Keratinocyte (primary cell): ENCODE data around the gene RIPK3. TPM values are rescaled to one million over a fixed set of nuclear protein-coding genes. Genes with fewer than 3 reads are reported as not detected.

Source experiments
- DNase-seq: peaks from one replicate; pipeline ENCODE4 v3.0.0-alpha.2; 2011; ENCODE audit warnings: low read depth, missing footprints, low spot score
- FAIRE-seq: peaks from 2 replicates; lab custom pipeline; 2011; peaks lifted over from hg19 to GRCh38; lab: Jason Lieb, UNC
- H2AFZ ChIP-seq: 2 replicates; pipeline ENCODE4 v1.6.0; 2012; ENCODE audit warnings: low read length, control low read depth, inconsistent platforms; ENCODE audit not compliant: control insufficient read depth
- H3K27ac ChIP-seq: 2 replicates; pipeline ENCODE4 v1.5.1; 2011; ENCODE audit warnings: low read length; ENCODE audit not compliant: control insufficient read depth, insufficient read depth
- H3K27me3 ChIP-seq: 3 replicates; pipeline ENCODE4 v1.6.0; 2011; ENCODE audit warnings: low read length; ENCODE audit not compliant: control insufficient read depth, insufficient read depth; ENCODE audit errors: extremely low read depth
- H3K36me3 ChIP-seq, 2 experiments: 2 replicates in 1 of 2; 3 replicates in 1 of 2; pipeline ENCODE4 v1.5.1; 2011; ENCODE audit warnings: low read length in 2 of 2, mild to moderate bottlenecking in 1 of 2; ENCODE audit not compliant: control insufficient read depth in 2 of 2, insufficient read depth in 2 of 2; ENCODE audit errors: extremely low read depth in 1 of 2
- H3K4me1 ChIP-seq: 3 replicates; pipeline ENCODE4 v1.5.1; 2011; ENCODE audit warnings: low read length; ENCODE audit not compliant: control insufficient read depth, insufficient read depth; ENCODE audit errors: extremely low read depth
- H3K4me2 ChIP-seq: 3 replicates; pipeline ENCODE4 v1.6.0; 2011; ENCODE audit warnings: low read depth, low read length; ENCODE audit not compliant: control insufficient read depth, insufficient read depth; ENCODE audit errors: extremely low read depth
- H3K4me3 ChIP-seq, 3 experiments: fragments of 200-600 bp in 1 of 3; sonication (generic) in 1 of 3; 2 replicates in 2 of 3; 3 replicates in 1 of 3; pipeline ENCODE4 v1.5.1; 2011 to 2016; ENCODE audit warnings: low read length in 3 of 3, mild to moderate bottlenecking in 3 of 3, control low read depth in 2 of 3, inconsistent platforms in 1 of 3, low read depth in 1 of 3, mixed read lengths in 1 of 3, mixed run types in 1 of 3, moderate library complexity in 1 of 3; ENCODE audit not compliant: control insufficient read depth in 2 of 3, insufficient read depth in 2 of 3; ENCODE audit errors: extremely low read depth in 1 of 3
- H3K79me2 ChIP-seq: 2 replicates; pipeline ENCODE4 v1.6.0; 2012; ENCODE audit warnings: low read length; ENCODE audit not compliant: control insufficient read depth, insufficient read depth
- H3K9ac ChIP-seq: 3 replicates; pipeline ENCODE4 v1.6.0; 2011; ENCODE audit warnings: low read length; ENCODE audit not compliant: control insufficient read depth, insufficient read depth; ENCODE audit errors: extremely low read depth
- H3K9me1 ChIP-seq: 3 replicates; pipeline ENCODE4 v1.6.0; 2011; ENCODE audit warnings: low read length; ENCODE audit not compliant: control insufficient read depth, insufficient read depth; ENCODE audit errors: extremely low read depth
- H3K9me3 ChIP-seq: 2 replicates; pipeline ENCODE4 v1.5.1; 2012; ENCODE audit warnings: low read depth, low read length; ENCODE audit not compliant: control insufficient read depth
- H4K20me1 ChIP-seq: 3 replicates; pipeline ENCODE4 v1.6.0; 2011; ENCODE audit warnings: low read length; ENCODE audit not compliant: control insufficient read depth, insufficient read depth; ENCODE audit errors: extremely low read depth
- CTCF ChIP-seq, 3 experiments: IDR thresholded peaks in 1 of 3; conservative IDR thresholded peaks in 1 of 3; optimal IDR thresholded peaks in 1 of 3; 2 replicates in 2 of 3; 3 replicates in 1 of 3; pipeline versions ENCODE3 to v1.5.1; 2011; ENCODE audit warnings: low read length in 3 of 3, mild to moderate bottlenecking in 3 of 3, moderate library complexity in 2 of 3, control low read depth in 1 of 3, inconsistent platforms in 1 of 3; ENCODE audit not compliant: insufficient read depth in 2 of 3; ENCODE audit errors: extremely low read depth in 1 of 3
- EZH2 ChIP-seq: IDR thresholded peaks from one replicate; pipeline ENCODE4 v1.6.1; 2012; ENCODE audit warnings: inconsistent platforms, mild to moderate bottlenecking, low read length, moderate library complexity
- dilution Hi-C: fragments of 300-500 bp; cut with MboI; formaldehyde crosslinking; loops from one replicate; pipeline ENCODE4 v1.7.0; 2020; ENCODE audit warnings: low sequenced_read_pairs; ENCODE audit not compliant: extremely low pct_ligation_motif_present
- polyA plus RNA-seq, 5 experiments: library from polyadenylated mRNA; depleted of rRNA in 3 of 5; stranded (reverse) in 3 of 5; stranded (forward) in 1 of 5; unstranded in 1 of 5; fragments of >200 nt; gene quantifications; 1 replicate in 1 of 5; 2 replicates in 3 of 5; 3 replicates in 1 of 5; pipeline versions ENCODE4 v1.2.1 to v1.2.3, GENCODE V29; 2011 to 2012; ENCODE audit warnings: missing spikeins in 2 of 5, low read depth in 1 of 5, low replicate concordance in 1 of 5

Gene RIPK3
- polyA plus RNA-seq, 1 donor (not counting 4 experiments of a cell fraction or from before 2014, with no cell fraction given), result 8.0 TPM

GRCh38 chr14:24347134-24347533 is 7.3 kb upstream of the RIPK3 start:
- Histone ChIP-seq H3K36me3 (no peaks in the 10 kb centered on the region), H2AFZ (no peak overlapping the region), H3K9me3 (no peaks in the 10 kb centered on the region), H3K27ac (no peak overlapping the region), H3K9ac (no peak overlapping the region), H4K20me1 (no peaks in the 10 kb centered on the region), H3K27me3 (no peaks in the 10 kb centered on the region), H3K9me1 (no peaks in the 10 kb centered on the region), H3K4me2 (no peak overlapping the region), H3K79me2 (no peaks in the 10 kb centered on the region), H3K4me1 (no peaks in the 10 kb centered on the region), H3K4me3 (no peak overlapping the region)
- dilution Hi-C loops, result no loop called here
- no peak for TF ChIP-seq EZH2
- no peak for TF ChIP-seq CTCF (optimal IDR thresholded peaks at IDR 0.05 in 1 of 3, IDR thresholded peaks at IDR 0.05 in 1 of 3, conservative IDR thresholded peaks at IDR 0.05 in 1 of 3; ENCODE audit: extremely low read depth in 1 of 3, insufficient read depth in 2 of 3, low read length in 3 of 3)
- FAIRE-seq, result no peak
- DNase-seq, result no peak

GRCh38 chr14:24343795-24344660 is 4.2 kb upstream of the RIPK3 start:
- H2AFZ ChIP-seq, result no peak overlapping the region
- H3K9ac ChIP-seq, result no peak overlapping the region
- no peak overlapping the region for H3K4me3 ChIP-seq
- H3K9me3 ChIP-seq, result no peaks in the 10 kb centered on the region
- dilution Hi-C loops, result no loop called here
- FAIRE-seq (no peak), DNase-seq (no peak)
- H3K4me2 ChIP-seq, result no peak overlapping the region
- peaks cover 3% of the 10 kb centered on the region for H3K4me1 ChIP-seq
- no peaks in the 10 kb centered on the region for H4K20me1 ChIP-seq
- no peaks in the 10 kb centered on the region for H3K9me1 ChIP-seq
- H3K79me2 ChIP-seq, result no peaks in the 10 kb centered on the region
- no peaks in the 10 kb centered on the region for H3K36me3 ChIP-seq
- H3K27ac ChIP-seq, result no peak overlapping the region
- TF ChIP-seq EZH2 (no peak), CTCF (optimal IDR thresholded peaks at IDR 0.05 in 1 of 3, IDR thresholded peaks at IDR 0.05 in 1 of 3, conservative IDR thresholded peaks at IDR 0.05 in 1 of 3; ENCODE audit: extremely low read depth in 1 of 3, insufficient read depth in 2 of 3, low read length in 3 of 3) (no peak)
- peaks cover under 1% of the 10 kb centered on the region for H3K27me3 ChIP-seq
